GM18519 (cell line): ENCODE results near the gene CEP135.
"Not testable (repeated sequence)": the region's sequence is repeated elsewhere in the genome, so short reads cannot be mapped to it uniquely, and the experiment has no call there.

Source experiments
- ATAC-seq: cut with Tn5 transposase; IDR thresholded peaks from one replicate; pipeline ENCODE4 v1.9.1; 2021; ENCODE audit warnings: mild to moderate bottlenecking, moderate library complexity; ENCODE audit not compliant: unreplicated experiment, low FRiP score

The CEP135 gene

GRCh38 chr4:55948726-55949481 is at the start of gene CEP135:
Gene CEP135, plus strand, starts transcription at chr4:55948945. Its CDS starts 3,186 bp downstream, at chr4:55952131.
- peak; percentile 56 for ATAC-seq

GRCh38 chr4:55902677-55903076 is 46.1 kb upstream of the CEP135 start:
- no peak for ATAC-seq

GRCh38 chr4:55903577-55903976 is 45.2 kb upstream of the CEP135 start:
- no peak for ATAC-seq

- no peak for ATAC-seq
Observed at GRCh38 chr4:55904576-55904975, 44.2 kb upstream of the CEP135 start.

- ATAC-seq, result no peak
Observed at GRCh38 chr4:55906323-55906722, 42.4 kb upstream of the CEP135 start.

GRCh38 chr4:55906989-55907388 is 41.8 kb upstream of the CEP135 start:
- ATAC-seq, result no peak

- no peak for ATAC-seq
Observed at GRCh38 chr4:55907469-55907868, 41.3 kb upstream of the CEP135 start.

- ATAC-seq, result no peak
Observed at GRCh38 chr4:55910140-55910539, 38.6 kb upstream of the CEP135 start.

GRCh38 chr4:55912249-55912648 is 36.5 kb upstream of the CEP135 start:
- ATAC-seq, result no peak

GRCh38 chr4:55920571-55920970 is 28.2 kb upstream of the CEP135 start:
- ATAC-seq, result no peak

- ATAC-seq, result no peak
Observed at GRCh38 chr4:55921093-55921492, 27.7 kb upstream of the CEP135 start.

- ATAC-seq, result no peak
Observed at GRCh38 chr4:55925241-55925640, 23.5 kb upstream of the CEP135 start.

- ATAC-seq, result no peak
Observed at GRCh38 chr4:55926610-55927009, 22.1 kb upstream of the CEP135 start.

GRCh38 chr4:55927803-55928437 is 20.8 kb upstream of the CEP135 start:
- no peak for ATAC-seq

GRCh38 chr4:55928846-55929245 is 19.9 kb upstream of the CEP135 start:
- no peak for ATAC-seq

GRCh38 chr4:55931043-55931442 is 17.7 kb upstream of the CEP135 start:
- ATAC-seq, result no peak

GRCh38 chr4:55931833-55932232 is 16.9 kb upstream of the CEP135 start:
- no peak for ATAC-seq

GRCh38 chr4:55932511-55932910 is 16.2 kb upstream of the CEP135 start:
- ATAC-seq, result no peak

GRCh38 chr4:55933611-55934010 is 15.1 kb upstream of the CEP135 start:
- no peak for ATAC-seq

GRCh38 chr4:55935907-55936306 is 12.8 kb upstream of the CEP135 start:
- not testable (repeated sequence) for ATAC-seq

GRCh38 chr4:55938481-55938880 is 10.3 kb upstream of the CEP135 start:
- ATAC-seq, result no peak

GRCh38 chr4:55939421-55939820 is 9.3 kb upstream of the CEP135 start:
- ATAC-seq, result no peak
